ENCODE data around the gene APOF. TPM values are rescaled to one million over a fixed set of nuclear protein-coding genes. Genes with fewer than 3 reads are reported as not detected.
"Not testable (repeated sequence)": the region's sequence is repeated elsewhere in the genome, so short reads cannot be mapped to it uniquely, and the experiment has no call there.

APOF gene
- under 1 TPM in 1 of 3 donors, not detected in 2; 0.03 TPM for polyA plus RNA-seq

DNA sequence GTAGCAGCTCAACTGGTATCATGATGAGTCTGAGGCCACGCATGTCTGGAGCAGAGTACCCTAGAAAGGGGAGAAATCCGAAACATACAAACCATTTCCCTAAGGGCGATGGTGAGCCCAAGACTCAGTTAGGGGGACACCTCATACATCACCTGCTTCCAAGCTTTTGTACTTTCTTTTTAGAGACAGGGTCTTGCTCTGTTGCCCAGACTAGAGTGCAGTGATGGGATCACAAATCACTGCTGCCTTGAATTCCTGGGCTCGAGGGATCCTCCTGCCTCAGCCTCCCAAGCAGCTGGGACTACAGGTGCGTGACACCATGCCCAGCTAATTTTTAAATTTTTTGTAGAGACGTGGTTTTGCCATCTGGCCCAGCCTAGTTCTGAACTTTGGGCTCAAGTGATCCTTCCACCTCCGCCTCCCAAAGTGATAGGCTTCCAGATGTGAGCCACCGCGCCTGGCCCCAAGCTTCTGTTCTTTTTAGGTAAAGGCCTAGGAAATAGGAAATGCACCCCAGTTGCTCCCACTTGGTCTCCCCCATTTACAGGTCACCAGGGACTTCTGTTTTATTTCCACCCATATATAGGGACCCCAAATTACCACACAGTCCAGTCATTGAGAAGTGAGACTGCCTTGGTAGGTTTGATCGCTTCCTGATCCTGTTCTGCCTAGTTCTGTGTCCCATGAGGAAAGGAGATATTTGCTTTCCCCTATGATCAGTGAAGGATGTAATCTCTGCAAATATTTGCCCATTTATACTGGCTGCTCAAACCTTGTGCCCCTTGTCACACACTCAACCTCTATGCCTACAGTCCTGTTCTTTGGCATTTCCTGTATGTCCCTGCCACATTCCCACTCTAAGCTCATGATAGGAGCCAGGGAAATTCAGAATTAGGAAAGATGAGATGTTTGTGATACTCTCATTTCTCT, at the start of gene APOF:
Gene APOF, minus strand, starts transcription at position 728 of the 930 bp plus-strand sequence. Its CDS starts 112 bp downstream, at position 616.
- 91 to 95% (median 94%) methylated on average over 10 of the region's 10 CpGs for WGBS, 3 donors
- H3K27ac ChIP-seq (ENCODE audit: low read depth, low read length), result no peak within 1 kb of the TSS

DNA sequence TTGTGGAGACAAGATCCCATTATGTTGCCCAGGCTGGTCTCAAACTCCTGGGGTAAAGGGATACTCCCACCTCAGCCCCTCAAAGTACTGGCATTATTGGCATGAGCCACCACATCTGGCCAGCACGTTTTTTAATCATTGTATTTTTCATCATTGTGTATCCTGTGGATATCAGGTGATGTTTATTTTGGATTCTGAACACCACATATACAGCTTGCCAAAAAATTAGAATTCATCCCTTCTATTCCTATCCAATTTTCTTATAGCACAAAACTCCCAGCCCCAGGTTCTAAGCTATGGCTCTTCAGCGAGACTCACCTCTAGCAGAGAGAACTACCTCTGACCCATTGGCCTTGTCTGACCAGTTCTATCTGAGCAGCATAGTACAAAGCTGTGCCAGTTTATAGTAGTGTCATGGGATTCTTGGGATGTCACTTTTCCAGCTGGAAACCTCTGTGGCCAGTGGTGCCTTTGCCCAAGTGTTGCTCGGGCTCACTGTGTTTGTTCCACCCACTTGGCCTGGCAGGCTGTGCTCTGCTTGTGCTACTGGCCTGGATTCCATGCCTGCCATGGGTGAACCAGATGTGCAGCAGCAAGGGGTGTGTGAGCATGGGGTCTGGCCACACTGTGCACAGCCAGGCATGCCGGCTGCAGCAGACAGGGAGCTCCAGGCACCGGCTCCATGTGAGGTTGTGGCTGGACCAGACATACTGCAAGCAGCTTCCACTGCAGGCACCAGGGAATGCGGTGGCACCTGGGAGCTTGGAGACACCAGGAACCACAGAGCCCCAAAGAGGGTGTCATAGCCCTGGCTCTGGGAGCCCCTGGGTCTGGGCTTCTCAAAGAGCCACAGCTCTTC, 49.4 kb upstream of the APOF start:
- no peak overlapping the region for H3K27ac ChIP-seq (ENCODE audit: low read depth, low read length)
- 69 to 81% (median 81%) methylated on average over 6 of the region's 6 CpGs for WGBS, 3 donors

GRCh38 chr12:56410768-56411167, 48.1 kb upstream of the APOF start:
- WGBS, 3 donors, result 83 to 94% (median 93%) methylated on average over 4 of the region's 4 CpGs
- H3K27ac ChIP-seq (ENCODE audit: low read depth, low read length), result no peak overlapping the region

DNA sequence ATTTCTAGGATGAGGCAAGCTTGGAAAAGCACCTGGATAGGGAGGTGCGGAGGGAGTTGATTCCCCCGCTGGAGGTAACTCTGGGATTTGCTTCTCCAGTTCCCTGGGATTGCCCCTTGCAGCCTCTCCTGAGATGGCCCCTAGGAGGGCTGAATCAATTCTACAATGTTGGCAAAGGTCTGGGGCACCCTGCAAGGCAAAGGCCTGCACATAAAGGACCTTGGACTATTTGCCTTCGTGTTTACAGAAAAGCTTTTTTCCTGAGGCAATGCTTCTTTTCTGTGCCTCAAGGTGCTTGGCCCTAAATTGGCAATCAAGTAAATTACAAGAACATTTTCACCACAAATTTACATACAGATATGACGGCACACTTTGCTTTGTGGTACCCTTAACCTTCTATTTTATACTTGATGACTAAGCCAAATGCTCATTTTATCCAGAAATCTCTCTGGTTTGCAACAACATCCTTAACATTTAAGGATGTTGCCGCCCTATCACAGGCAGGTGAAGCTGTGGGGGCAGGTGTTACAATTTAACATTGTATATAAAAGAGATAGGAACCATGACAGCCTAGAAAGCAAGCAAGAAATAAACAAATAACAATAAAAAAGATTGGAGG, 46.3 kb upstream of the APOF start:
- WGBS, 3 donors, result 82 to 92% (median 89%) methylated on average over 5 of the region's 5 CpGs
- H3K27ac ChIP-seq (ENCODE audit: low read depth, low read length), result no peak overlapping the region

- not testable (repeated sequence) for H3K27ac ChIP-seq (ENCODE audit: low read depth, low read length)
- WGBS, 3 donors, result 65 to 95% (median 89%) methylated on average over 3 of the region's 3 CpGs
These were observed 41.6 kb upstream of the APOF start for GRCh38 chr12:56404227-56404626.

- H3K27ac ChIP-seq (ENCODE audit: low read depth, low read length), result not testable (repeated sequence)
These were observed 39.0 kb upstream of the APOF start for GRCh38 chr12:56401612-56402011.

- H3K27ac ChIP-seq (ENCODE audit: low read depth, low read length), result not testable (repeated sequence)
- 10 to 94% (median 87%) methylated on average over 1 of the region's 3 CpGs for WGBS, 3 donors
These were observed 38.5 kb upstream of the APOF start for GRCh38 chr12:56401125-56401524.

DNA sequence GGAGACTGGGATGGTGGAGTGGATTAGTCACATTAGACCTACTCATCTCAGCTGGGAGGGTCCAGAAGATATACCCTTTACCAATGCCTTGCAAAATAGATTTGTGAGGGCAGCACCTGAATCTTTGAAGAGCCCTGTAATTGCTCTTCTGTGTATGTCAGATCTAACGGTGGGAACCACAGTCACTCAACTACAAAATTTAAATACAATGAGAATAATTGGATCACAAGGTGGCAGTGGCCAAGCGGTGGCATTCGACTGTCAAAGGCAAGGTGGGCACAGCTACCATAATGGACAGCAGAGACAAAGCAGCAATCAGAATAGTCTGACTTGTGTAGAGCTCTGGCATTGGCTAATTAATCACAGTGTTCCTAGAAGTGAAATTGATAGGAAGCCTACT, 36.8 kb upstream of the APOF start:
- 88 to 94% (median 89%) methylated on average over 3 of the region's 3 CpGs for WGBS, 3 donors
- not testable (repeated sequence) for H3K27ac ChIP-seq (ENCODE audit: low read depth, low read length)

- H3K27ac ChIP-seq (ENCODE audit: low read depth, low read length), result no peak overlapping the region
These were observed 35.7 kb upstream of the APOF start for GRCh38 chr12:56398324-56398723.

DNA sequence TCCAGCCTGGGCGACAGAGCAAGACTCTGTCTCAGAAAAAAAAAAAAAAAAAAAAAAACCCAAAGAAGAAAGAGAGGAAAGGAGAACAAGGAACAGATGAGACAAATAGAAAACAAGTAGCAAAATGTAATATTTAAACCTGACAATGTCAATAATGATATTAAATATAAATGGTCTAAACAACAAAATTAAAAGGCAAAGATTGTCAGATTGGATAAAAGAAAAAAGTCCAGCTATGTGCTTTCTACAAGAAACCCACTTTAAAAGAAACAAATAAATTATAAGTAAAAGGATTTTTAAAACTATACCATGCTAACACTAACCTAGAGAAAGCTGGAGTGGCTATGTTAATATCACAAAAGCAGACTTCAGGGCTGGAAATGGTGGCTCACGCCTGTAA, 29.7 kb upstream of the APOF start:
- WGBS, 3 donors, result 92 to 100% (median 95%) methylated on average over 1 to 2 of the region's 2 CpGs
- H3K27ac ChIP-seq (ENCODE audit: low read depth, low read length), result no peak overlapping the region

GRCh38 chr12:56391721-56392120, 29.1 kb upstream of the APOF start:
- WGBS, 3 donors, result 88 to 100% (median 100%) methylated on average over 1 of the region's 1 CpG
- no peak overlapping the region for H3K27ac ChIP-seq (ENCODE audit: low read depth, low read length)

- no peak overlapping the region for H3K27ac ChIP-seq (ENCODE audit: low read depth, low read length)
- 64 to 82% (median 65%) methylated on average over 5 of the region's 5 CpGs for WGBS, 3 donors
These were observed 26.8 kb upstream of the APOF start for GRCh38 chr12:56389412-56389811.

- no peak overlapping the region for H3K27ac ChIP-seq (ENCODE audit: low read depth, low read length)
- 59 to 71% (median 62%) methylated on average over 7 of the region's 7 CpGs for WGBS, 3 donors
These were observed 24.6 kb upstream of the APOF start for GRCh38 chr12:56387152-56387736.

GRCh38 chr12:56385873-56386272, 23.2 kb upstream of the APOF start:
- WGBS, 3 donors, result 89 to 100% (median 96%) methylated on average over 1 of the region's 1 CpG

DNA sequence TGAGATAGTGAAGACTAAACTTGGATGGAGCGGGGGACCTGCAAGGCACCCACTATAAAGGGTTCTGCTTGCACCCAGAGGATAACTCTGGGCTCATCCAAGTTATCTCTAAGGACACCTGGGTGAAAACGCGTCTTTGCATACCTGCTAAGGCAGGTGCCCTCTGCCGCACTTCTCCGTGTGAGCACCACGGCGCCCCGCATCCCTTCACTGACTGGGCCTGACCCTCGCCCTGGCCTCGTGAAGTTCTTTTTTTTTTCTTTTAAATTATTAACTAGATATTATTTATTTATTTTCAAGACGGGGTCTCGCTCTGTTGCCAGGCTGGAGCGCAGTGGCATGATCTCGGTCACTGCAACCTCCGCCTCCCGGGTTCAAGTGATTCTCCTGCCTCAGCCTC, 20.0 kb upstream of the APOF start:
- H3K27ac ChIP-seq (ENCODE audit: low read depth, low read length), result no peak overlapping the region
- WGBS, 3 donors, result 80 to 95% (median 93%) methylated on average over 16 of the region's 16 CpGs

More at GRCh38 chr12:56385873-56386272, 23.2 kb upstream of the APOF start:
- H3K27ac ChIP-seq (ENCODE audit: low read depth, low read length), result no peak overlapping the region

DNA sequence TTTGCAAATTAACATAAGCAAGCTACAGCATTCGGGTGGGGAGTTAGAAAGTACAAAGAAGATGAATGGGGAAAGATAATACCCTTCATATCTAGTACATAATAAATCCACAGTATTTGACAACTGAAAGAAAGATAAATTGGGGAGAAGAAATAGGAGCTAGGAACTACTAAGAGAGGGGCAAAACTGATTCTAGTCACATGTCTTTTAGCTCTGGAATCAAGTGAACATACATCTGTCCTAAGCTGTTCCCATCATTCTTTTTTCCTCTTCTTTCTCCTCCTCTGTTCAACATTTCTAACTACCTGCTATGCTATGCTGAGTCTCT, 15.3 kb upstream of the APOF start:
- H3K27ac ChIP-seq (ENCODE audit: low read depth, low read length), result no peak overlapping the region
- WGBS, 3 donors, result 28 to 70% (median 48%) methylated on average over 1 of the region's 1 CpG

GRCh38 chr12:56377310-56377988, 14.8 kb upstream of the APOF start:
- no peak overlapping the region for H3K27ac ChIP-seq (ENCODE audit: low read depth, low read length)
- 61 to 69% (median 61%) methylated on average over 4 of the region's 4 CpGs for WGBS, 3 donors
